H1 (cell line): Measurements from ENCODE around the gene ETV2. TPM values are rescaled to one million over a fixed set of nuclear protein-coding genes. Genes with fewer than 3 reads are reported as not detected.

ENCODE experiments used
- CTCF ChIA-PET: fragments of 300-600 bp; sonication (Branson Sonifier 250); formaldehyde crosslinking; loops from one replicate; lab custom pipeline; 2021; ENCODE audit not compliant: partially characterized antibody; lab: Charles Lee
- POLR2A ChIA-PET: fragments of 300-600 bp; sonication (Branson Sonifier 250); formaldehyde crosslinking; loops from one replicate; lab custom pipeline; 2021; ENCODE audit warnings: inconsistent platforms; ENCODE audit not compliant: partially characterized antibody; lab: Charles Lee
- DNase-seq, 2 experiments: peaks; one replicate each; pipeline versions ENCODE4 v3.0.0 to v3.0.0-alpha.2; 2010 to 2022; ENCODE audit warnings: low spot score in 2 of 2, low read depth in 1 of 2, mixed read lengths in 1 of 2
- FAIRE-seq: peaks from 2 replicates; lab custom pipeline; 2011; peaks lifted over from hg19 to GRCh38; lab: Jason Lieb, UNC
- H2AFZ ChIP-seq: 2 replicates; pipeline ENCODE4 v1.8.1; 2012; ENCODE audit warnings: low read length, inconsistent platforms
- H2AK5ac ChIP-seq: 2 replicates; pipeline ENCODE4 v1.6.1; 2013; ENCODE audit warnings: low read depth, low read length
- H2BK120ac ChIP-seq: replicated peaks from 2 replicates; pipeline ENCODE3; 2013; ENCODE audit warnings: low read depth, low read length, inconsistent platforms
- H2BK12ac ChIP-seq: 2 replicates; pipeline ENCODE4 v1.6.1; 2013; ENCODE audit warnings: low read depth, low read length
- H2BK15ac ChIP-seq: 2 replicates; pipeline ENCODE4 v1.6.1; 2013; ENCODE audit warnings: low read length
- H2BK20ac ChIP-seq: 2 replicates; pipeline ENCODE4 v1.6.1; 2013; ENCODE audit warnings: low read length
- H2BK5ac ChIP-seq: 2 replicates; pipeline ENCODE4 v1.6.1; 2013; ENCODE audit warnings: low read depth, low read length
- H3K14ac ChIP-seq: 2 replicates; pipeline ENCODE4 v1.6.1; 2013; ENCODE audit warnings: inconsistent platforms; ENCODE audit not compliant: insufficient read length
- H3K18ac ChIP-seq: 2 replicates; pipeline ENCODE4 v1.6.1; 2013; ENCODE audit warnings: low read length; ENCODE audit errors: extremely low read depth
- H3K23ac ChIP-seq: 2 replicates; pipeline ENCODE4 v1.6.1; 2013; ENCODE audit warnings: inconsistent platforms; ENCODE audit not compliant: insufficient read length
- H3K23me2 ChIP-seq: 2 replicates; pipeline ENCODE4 v1.6.1; 2013; ENCODE audit warnings: low read depth, low read length
- H3K27ac ChIP-seq: 2 replicates; pipeline ENCODE4 v1.6.1; 2011; ENCODE audit warnings: low read depth, low read length, inconsistent platforms
- H3K27me3 ChIP-seq, 4 experiments: replicated peaks in 1 of 4; 1 replicate in 1 of 4; 2 replicates in 3 of 4; pipeline versions ENCODE4 v1.6.1 to v1.8.1; 2011 to 2013; ENCODE audit warnings: low read length in 3 of 4, mild to moderate bottlenecking in 3 of 4, inconsistent platforms in 2 of 4, mixed read lengths in 2 of 4, moderate library complexity in 1 of 4; ENCODE audit not compliant: control insufficient read depth in 3 of 4, insufficient read depth in 3 of 4; ENCODE audit errors: extremely low read depth in 1 of 4
- H3K36me3 ChIP-seq, 4 experiments: 2 replicates each; pipeline versions ENCODE4 v1.6.1 to v1.8.1; 2011 to 2013; ENCODE audit warnings: mild to moderate bottlenecking in 4 of 4, low read length in 3 of 4, moderate library complexity in 2 of 4, control low read depth in 1 of 4, inconsistent platforms in 1 of 4; ENCODE audit not compliant: insufficient read depth in 4 of 4, control insufficient read depth in 2 of 4
- H3K4ac ChIP-seq: replicated peaks from 2 replicates; pipeline ENCODE3; 2013; ENCODE audit warnings: low read length, low read depth, mixed read lengths, inconsistent platforms; ENCODE audit not compliant: insufficient read length
- H3K4me1 ChIP-seq, 4 experiments: replicated peaks in 1 of 4; 1 replicate in 1 of 4; 2 replicates in 3 of 4; pipeline versions ENCODE4 v1.6.1 to v1.8.1; 2011 to 2013; ENCODE audit warnings: low read length in 3 of 4, inconsistent platforms in 2 of 4, mixed read lengths in 1 of 4; ENCODE audit not compliant: insufficient read depth in 4 of 4, control insufficient read depth in 3 of 4
- H3K4me2 ChIP-seq, 2 experiments: 2 replicates each; pipeline versions ENCODE4 v1.6.1 to v1.8.1; 2011 to 2013; ENCODE audit warnings: low read depth in 2 of 2, low read length in 2 of 2, control low read depth in 1 of 2, inconsistent platforms in 1 of 2, mild to moderate bottlenecking in 1 of 2; ENCODE audit not compliant: insufficient read depth in 1 of 2
- H3K4me3 ChIP-seq, 4 experiments: fragments of 200-600, 300-600 bp in 1 of 4; sonication (generic), shearing (Covaris generic), sonication (Bioruptor Twin) in 1 of 4; 2 replicates each; pipeline versions ENCODE4 v1.5.1 to v1.8.1; 2011 to 2016; ENCODE audit warnings: low read length in 4 of 4, low read depth in 3 of 4, control low read depth in 2 of 4, inconsistent platforms in 2 of 4, mild to moderate bottlenecking in 2 of 4, mixed read lengths in 1 of 4, moderate library complexity in 1 of 4; ENCODE audit not compliant: insufficient read depth in 2 of 4; ENCODE audit errors: extremely low read depth in 1 of 4
- H3K56ac ChIP-seq: replicated peaks from 2 replicates; pipeline ENCODE3; 2013; ENCODE audit warnings: low read depth, mild to moderate bottlenecking, mixed read lengths, low read length, inconsistent platforms; ENCODE audit not compliant: insufficient read length
- H3K79me1 ChIP-seq: 2 replicates; pipeline ENCODE4 v1.6.1; 2013; ENCODE audit warnings: low read depth, low read length, control low read depth
- H3K79me2 ChIP-seq, 2 experiments: 2 replicates each; pipeline versions ENCODE4 v1.6.1 to v1.8.1; 2012 to 2013; ENCODE audit warnings: low read length in 2 of 2, mild to moderate bottlenecking in 2 of 2, inconsistent platforms in 1 of 2; ENCODE audit not compliant: insufficient read depth in 2 of 2, control insufficient read depth in 1 of 2
- H3K9ac ChIP-seq, 4 experiments: replicated peaks in 1 of 4; 1 replicate in 1 of 4; 2 replicates in 3 of 4; pipeline versions ENCODE4 v1.6.1 to v1.8.1; 2011 to 2013; ENCODE audit warnings: low read depth in 3 of 4, low read length in 3 of 4, control low read depth in 2 of 4, mild to moderate bottlenecking in 2 of 4, moderate library complexity in 2 of 4, inconsistent platforms in 1 of 4; ENCODE audit errors: extremely low read depth in 1 of 4
- H3K9me3 ChIP-seq, 2 experiments: 2 replicates each; pipeline versions ENCODE4 v1.6.1 to v1.8.1; 2012 to 2013; ENCODE audit warnings: mild to moderate bottlenecking in 2 of 2, moderate library complexity in 2 of 2, control low read depth in 1 of 2, inconsistent platforms in 1 of 2, low read depth in 1 of 2, low read length in 1 of 2, mixed read lengths in 1 of 2; ENCODE audit not compliant: insufficient read depth in 2 of 2
- H4K20me1 ChIP-seq, 2 experiments: replicated peaks in 1 of 2; 2 replicates each; pipeline versions ENCODE3 to v1.8.1; 2011 to 2013; ENCODE audit warnings: inconsistent platforms in 2 of 2, low read length in 2 of 2, mild to moderate bottlenecking in 1 of 2; ENCODE audit not compliant: insufficient read depth in 2 of 2, control insufficient read depth in 1 of 2
- H4K5ac ChIP-seq: 2 replicates; pipeline ENCODE4 v1.6.1; 2013; ENCODE audit warnings: low read length, low read depth, mixed read lengths, inconsistent platforms; ENCODE audit not compliant: insufficient read length
- H4K8ac ChIP-seq: 2 replicates; pipeline ENCODE4 v1.8.0; 2013; ENCODE audit warnings: mild to moderate bottlenecking, moderate library complexity, low read length, inconsistent platforms; ENCODE audit not compliant: insufficient read depth; ENCODE audit errors: extremely low read depth
- H4K91ac ChIP-seq: replicated peaks from 2 replicates; pipeline ENCODE3; 2013; ENCODE audit warnings: low read length, mixed read lengths, inconsistent platforms; ENCODE audit not compliant: insufficient read length
- EGR1 ChIP-seq: IDR thresholded peaks from 2 replicates; pipeline ENCODE4 v1.6.1; 2011; ENCODE audit warnings: low read depth, low read length, borderline replicate concordance
- KDM4A ChIP-seq: IDR thresholded peaks from one replicate; pipeline ENCODE4 v1.7.1; 2012; ENCODE audit warnings: low read depth, mild to moderate bottlenecking, moderate library complexity, low read length, inconsistent platforms; ENCODE audit not compliant: severe bottlenecking
- USF2 ChIP-seq: IDR thresholded peaks from 2 replicates; pipeline ENCODE4 v1.6.1; 2011; ENCODE audit warnings: low read length, improper control_type of control experiment
- WGBS, 2 experiments: shearing (Covaris generic) in 1 of 2; methylation state at CpG; one replicate each; pipeline versions ENCODE4 v1.1.6 to v1.1.7; 2013 to 2015; ENCODE audit warnings: low lambda C conversion rate in 2 of 2, mixed read lengths in 2 of 2, inconsistent platforms in 1 of 2, low coverage in 1 of 2, missing lambda C conversion rate in 1 of 2; ENCODE audit not compliant: insufficient replicate concordance in 2 of 2, insufficient coverage in 1 of 2, insufficient read length in 1 of 2; ENCODE audit errors: extremely low coverage in 1 of 2, missing lambda C conversion rate in 1 of 2; 5-methylcytosine and 5-hydroxymethylcytosine counted together
- long read RNA-seq, 2 experiments: library from RNA in 1 of 2; library from capped mRNA in 1 of 2; stranded (forward); transcript quantifications; one replicate each; pipeline ENCODE4 v2.0.0, GENCODE V29; 2021; ENCODE audit warnings: inconsistent platforms in 1 of 2
- polyA minus RNA-seq, 3 experiments: library from RNA; depleted of rRNA, polyadenylated mRNA; stranded (reverse); fragments of >200 nt; gene quantifications; 1 replicate in 2 of 3; 2 replicates in 1 of 3; pipeline ENCODE4 v1.2.3, GENCODE V29; 2011
- polyA plus RNA-seq, 7 experiments: library from polyadenylated mRNA; depleted of rRNA in 3 of 7; stranded (reverse) in 5 of 7; unstranded in 2 of 7; fragments of >200 nt in 5 of 7; fragments of 200-250 nt in 2 of 7; gene quantifications; 1 replicate in 5 of 7; 2 replicates in 1 of 7; 4 replicates in 1 of 7; pipeline versions ENCODE4 v1.2.1 to v1.2.3, GENCODE V29; 2011 to 2013; ENCODE audit warnings: missing spikeins in 2 of 7, mixed read lengths in 2 of 7
- total RNA-seq: library from RNA; stranded (reverse); fragmentation: NEBNext Ultra II Directional; extraction: Animal tissue kit (Norgen Biotek cat#: 25700); gene quantifications from 2 replicates; pipeline ENCODE4 v1.2.1, GENCODE V29; 2021

ETV2 gene
- total RNA-seq (0.88 and 1.8 TPM in 2 replicates), polyA plus RNA-seq (2011; rRNA removed) (1.3 and 2.3 TPM in 2 replicates), polyA minus RNA-seq (2011; rRNA and poly(A)+ RNA removed) (0.16 and 0.56 TPM in 2 replicates)
- 0.79 TPM for polyA plus RNA-seq (2011; cell fraction: cytosol; rRNA removed)
- polyA plus RNA-seq (2011; cell fraction: nucleus; rRNA removed) = 1.8 TPM
- polyA plus RNA-seq (2012, experiment 1 of 2) = 0.94 to 1.9 TPM (median 1.6 TPM) in 4 replicates
- polyA plus RNA-seq (2012, experiment 2 of 2) = 0.77 TPM
- polyA plus RNA-seq (2013, experiment 1 of 2) = 0.85 TPM
- polyA plus RNA-seq (2013, experiment 2 of 2) = 0.85 TPM
- polyA minus RNA-seq (2011; cell fraction: cytosol; rRNA and poly(A)+ RNA removed) = 2.6 TPM
- 2.8 TPM for polyA minus RNA-seq (2011; cell fraction: nucleus; rRNA and poly(A)+ RNA removed)
- long read RNA-seq, experiment 1, partial matches to known transcripts = 2 of 2 reads
- long read RNA-seq, experiment 1, other reads (novel, unspliced or antisense) = 0 of 2 reads
- long read RNA-seq, experiment 2 = 0 reads

- WGBS, 2 experiments = 13% methylated on average over 17 of the region's 28 CpGs; no CpG with 5 or more reads in 1 of the 2 experiments
- Histone ChIP-seq H3K9ac (peak within 1 kb of the TSS in 1 of 4 experiments; percentile 20; a peak in 2 of 7 replicates), H2BK20ac (peak within 1 kb of the TSS; percentile 72; the same call in 1 of the 2 replicates), H3K9me3 (no peaks in the 10 kb centered on the region), H3K23me2 (peaks cover 16% of the 10 kb centered on the region; the same call in 1 of the 2 replicates), H3K23ac (no peak within 1 kb of the TSS), H3K4me1 (peaks cover 7 to 30% (median 18%) of the 10 kb centered on the region in 4 experiments), H2AK5ac (0 out of 2 replicates have a peak within 1 kb of the TSS, but pooled peaks have one; percentile 70), H4K91ac (peak within 1 kb of the TSS; percentile 83), H3K27ac (no peak within 1 kb of the TSS), H3K14ac (no peak within 1 kb of the TSS), H2BK12ac (peak within 1 kb of the TSS; percentile 96), H3K18ac (peak within 1 kb of the TSS; percentile 15), H3K4me3 (peak within 1 kb of the TSS; percentile 1 to 63 (median 23); a peak in 6 of 8 replicates), H3K79me1 (no peaks in the 10 kb centered on the region), H3K79me2 (no peaks in the 10 kb centered on the region), H3K4ac (peak within 1 kb of the TSS; percentile 87), H2BK5ac (peak within 1 kb of the TSS; percentile 13; the same call in 1 of the 2 replicates), H3K56ac (peak within 1 kb of the TSS; percentile 50), H3K4me2 (peak within 1 kb of the TSS; percentile 63 to 85), H4K5ac (peak within 1 kb of the TSS; percentile 30), H3K36me3 (peaks cover 3 to 13% (median 6%) of the 10 kb centered on the region in 4 experiments; a peak in 5 of 8 replicates), H2BK120ac (peak within 1 kb of the TSS; percentile 43), H4K20me1 (peaks cover 0 to 2% of the 10 kb centered on the region in 2 experiments), H3K27me3 (peaks cover 0 to 6% (median 3%) of the 10 kb centered on the region in 4 experiments; a peak in 4 of 7 replicates), H2BK15ac (peak within 1 kb of the TSS; percentile 25; the same call in 1 of the 2 replicates), H4K8ac (peak within 1 kb of the TSS; percentile 75), H2AFZ (no peak within 1 kb of the TSS; the same call in 1 of the 2 replicates)
- DNase-seq (peak in 1 of 2 experiments; percentile 80), FAIRE-seq (no peak)
- ChIA-PET CTCF (interaction anchor here (1.0 to 1.5 kb wide), 2 partner anchors 11 to 28 kb away, joined by 4 read pairs; no protein-coding TSS in a partner anchor), POLR2A (interaction anchor here (0.6 to 2.5 kb wide), 7 partner anchors 8 to 236 kb away, joined by 3 to 7 read pairs (median 4); partner anchors contain the start of gene ATP4A)
- no peak for TF ChIP-seq KDM4A
- peak; percentile 93 for TF ChIP-seq EGR1
- TF ChIP-seq USF2 = no peak
Observed at GRCh38 chr19:35641515-35642151, at the start of gene ETV2. Gene ETV2, plus strand, starts transcription at chr19:35641745. Its CDS starts 716 bp downstream, at chr19:35642461.
